ENCODE results near the gene KIRREL3.

GRCh38 chr11:126415669-126416420 is 584.7 kb downstream of the KIRREL3 start:
- no peak for TF ChIP-seq CTCF (IDR thresholded peaks at IDR 0.05)
- TF ChIP-seq POLR2A (IDR thresholded peaks at IDR 0.05), result no peak
